Left forelimb (tissue), 1 donor: ENCODE results near the gene IL16.

Experiments
- DNase-seq: peaks from one replicate; pipeline ENCODE4 v3.0.0-alpha.2; 2018; ENCODE audit warnings: low spot score

Gene IL16

GRCh38 chr15:81174792-81175327 is 21.8 kb upstream of the IL16 start:
- DNase-seq: no peak

- no peak for DNase-seq
These were observed 21.2 kb upstream of the IL16 start for GRCh38 chr15:81175496-81175895.

GRCh38 chr15:81176291-81176893 is 20.3 kb upstream of the IL16 start:
- no peak for DNase-seq

- no peak for DNase-seq
These were observed 18.3 kb upstream of the IL16 start for GRCh38 chr15:81178365-81178764.

DNA sequence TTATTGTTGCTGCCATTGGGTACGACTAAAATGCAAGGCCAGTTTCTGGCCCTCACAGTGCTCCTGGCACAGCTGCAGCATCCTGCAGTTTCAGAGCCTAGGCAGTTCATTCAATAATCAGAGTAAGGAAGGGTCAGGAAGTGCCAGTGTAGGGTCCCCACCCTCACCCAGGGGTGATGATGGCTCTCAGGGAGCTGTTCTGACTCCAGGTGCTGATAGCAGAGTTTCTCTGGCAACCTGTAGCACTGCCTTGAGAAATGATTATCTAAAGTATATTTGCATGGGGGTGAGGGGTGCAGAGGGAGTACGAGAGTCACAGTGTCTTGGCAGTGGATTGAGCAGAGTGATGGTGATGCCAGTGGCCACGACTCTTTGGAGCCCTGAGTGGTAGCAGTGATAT is 15.5 kb upstream of the IL16 start:
- no peak for DNase-seq

DNA sequence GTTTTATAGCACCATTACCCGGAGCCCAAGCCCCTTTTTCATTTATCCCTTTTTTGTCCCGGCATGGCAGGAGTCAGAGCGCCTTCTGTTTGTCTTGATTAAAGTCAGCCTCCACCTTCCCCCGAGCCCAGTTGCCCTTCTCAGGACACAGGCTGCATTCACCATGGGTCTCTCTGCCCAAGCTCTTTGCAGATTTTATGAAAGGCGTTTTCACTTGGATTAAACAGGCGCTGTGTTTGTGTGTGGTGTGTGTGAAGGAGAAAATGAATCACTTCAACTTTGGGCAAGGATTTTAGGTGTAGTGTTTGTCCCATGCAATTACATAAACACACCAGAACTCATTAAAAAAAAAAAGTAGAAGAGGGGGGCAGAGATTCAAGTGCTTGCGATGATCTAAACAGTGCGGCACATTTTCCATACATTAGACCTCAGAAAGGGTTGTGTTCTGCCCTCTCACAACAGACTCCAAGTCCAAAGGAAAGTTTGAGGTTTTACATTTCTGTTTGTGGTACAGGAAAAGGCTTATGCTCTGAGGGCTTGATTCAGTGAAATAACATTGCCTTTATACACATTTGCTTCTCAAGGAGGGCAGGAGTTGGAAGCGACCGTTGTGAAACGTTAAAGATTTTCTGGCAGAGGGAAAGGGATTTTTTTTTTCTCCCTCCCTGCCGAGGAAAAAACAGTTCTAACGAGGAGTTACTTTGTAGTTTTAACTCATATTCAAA is 14.5 kb upstream of the IL16 start:
- no peak for DNase-seq

GRCh38 chr15:81182756-81183438 is 13.8 kb upstream of the IL16 start:
- no peak for DNase-seq

DNA sequence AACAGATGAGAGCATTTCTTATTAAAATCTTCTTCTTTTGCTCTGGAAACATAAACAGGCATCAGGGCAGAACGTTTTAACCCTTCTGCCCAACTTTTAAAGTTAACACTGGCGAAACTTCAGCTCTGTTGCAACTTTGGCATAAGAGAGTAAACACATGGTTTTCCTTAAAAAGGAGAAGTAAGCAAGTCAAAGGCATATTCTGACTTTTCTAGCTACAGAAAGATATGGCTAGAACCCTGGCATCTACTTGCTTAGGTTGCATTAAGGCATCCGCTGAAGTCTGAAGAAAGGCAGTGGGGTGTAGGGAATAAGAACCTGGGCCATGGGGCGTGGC is 13.3 kb upstream of the IL16 start:
- no peak for DNase-seq

DNA sequence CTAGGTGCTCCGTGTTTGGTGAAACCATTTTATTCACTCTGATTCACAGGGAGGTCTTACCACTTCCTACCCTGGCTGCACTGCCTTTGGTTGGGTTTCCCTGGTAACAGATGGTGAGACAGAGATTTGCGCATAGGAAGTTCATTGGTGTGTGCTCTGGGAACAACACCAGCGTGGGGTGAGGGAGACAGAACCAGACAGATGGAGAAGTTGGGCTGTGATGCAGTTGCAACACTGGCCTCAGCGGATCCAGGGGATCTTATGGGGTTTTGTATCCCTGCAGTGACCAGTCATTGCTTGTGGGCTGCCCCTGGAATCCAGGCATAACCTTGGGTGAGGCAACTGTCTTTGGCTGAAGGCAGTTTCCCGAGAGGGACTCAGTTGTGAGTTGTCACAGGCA is 12.5 kb upstream of the IL16 start:
- DNase-seq: no peak

DNA sequence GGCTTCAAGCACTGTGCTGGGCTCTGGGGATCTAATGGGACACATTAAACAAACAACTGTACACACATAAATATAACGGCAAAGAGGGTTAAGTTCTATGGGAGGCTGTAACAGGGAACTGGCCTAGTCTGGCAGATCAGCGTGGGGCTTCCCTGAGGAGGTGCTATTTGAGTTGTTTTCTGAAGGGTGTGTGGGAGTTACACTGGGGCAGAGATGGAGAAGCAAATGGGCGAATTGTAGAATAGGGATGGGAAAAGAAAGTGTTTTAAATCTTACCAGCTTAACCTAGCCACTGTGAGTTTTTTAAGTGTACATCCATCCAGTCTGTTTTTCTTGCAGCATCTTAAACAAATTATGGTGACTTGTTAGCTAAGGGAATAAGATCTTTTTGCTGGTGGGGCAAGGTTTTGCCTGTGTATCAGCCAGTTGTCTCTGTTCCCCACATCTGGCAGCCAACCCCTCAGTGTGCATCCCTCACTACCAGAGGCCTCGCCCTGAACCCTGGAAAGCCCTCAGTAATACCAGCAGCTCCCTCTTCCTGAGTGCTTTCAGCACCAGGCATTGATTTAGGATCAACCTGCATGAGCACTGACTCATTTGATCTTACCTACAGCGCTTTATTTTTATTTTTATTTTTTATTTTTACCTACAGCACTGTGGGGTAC is 10.9 kb upstream of the IL16 start:
- no peak for DNase-seq

- DNase-seq: no peak
These were observed 8.3 kb upstream of the IL16 start for GRCh38 chr15:81188354-81188753.

DNA sequence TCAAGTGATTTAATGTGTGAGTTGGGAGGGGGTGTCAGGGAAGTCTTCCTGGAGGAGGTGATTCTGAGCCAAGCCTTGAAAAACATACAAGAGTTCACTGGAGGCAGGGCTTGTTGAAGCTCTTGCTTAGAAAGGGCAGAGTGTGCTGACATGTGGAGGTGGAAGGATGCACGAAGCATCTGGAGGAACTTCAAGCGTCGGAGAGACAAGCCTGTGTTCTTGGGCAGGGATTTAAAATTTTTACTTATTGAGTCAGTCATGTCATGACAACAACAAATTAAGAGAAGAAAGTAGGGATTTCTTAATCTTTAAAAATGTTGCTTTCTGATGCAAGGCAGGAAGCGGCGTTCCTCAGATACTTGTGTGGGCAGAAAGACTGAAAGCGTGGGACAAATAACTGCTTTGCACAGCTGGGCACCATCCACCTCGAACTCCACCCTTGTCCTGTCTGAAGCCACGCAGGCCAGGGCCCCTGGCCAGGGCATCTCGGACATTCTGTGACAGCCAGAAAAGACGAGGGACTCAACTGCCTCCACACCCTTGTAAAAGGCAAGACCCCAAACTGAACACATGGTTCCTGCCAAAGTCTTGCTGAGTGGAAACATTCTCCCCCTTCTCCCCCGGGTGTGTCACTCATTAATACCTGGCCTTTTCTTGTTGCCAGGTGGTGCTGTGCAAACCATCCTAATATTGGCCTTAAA is 6.9 kb upstream of the IL16 start:
- no peak for DNase-seq

DNA sequence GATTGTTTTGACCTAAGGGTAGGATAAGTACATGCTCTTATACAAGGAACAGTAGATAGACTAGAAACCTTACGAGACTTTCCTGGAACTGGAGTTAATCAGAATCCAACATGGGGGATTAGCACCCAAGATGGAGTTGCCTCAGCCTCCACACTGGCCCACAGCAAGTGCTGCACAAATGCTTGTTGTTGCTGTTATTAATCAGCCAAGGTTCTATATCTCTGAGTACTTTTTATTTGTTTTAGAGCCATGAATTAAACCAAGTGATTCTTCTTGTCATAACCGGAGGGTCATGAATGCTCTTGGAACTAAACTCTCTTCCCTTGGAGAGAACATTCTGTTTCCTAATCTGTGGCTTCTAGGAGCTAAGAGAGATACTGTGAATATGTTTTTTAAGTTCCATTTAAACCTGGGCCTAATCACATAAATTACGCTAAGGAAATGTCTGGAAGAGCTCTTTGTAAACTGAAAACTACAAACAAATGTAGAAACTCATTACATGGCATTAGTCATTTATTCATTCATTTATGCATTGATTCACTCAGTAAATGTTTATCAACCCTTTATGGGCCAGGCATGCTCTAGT is 5.7 kb upstream of the IL16 start:
- no peak for DNase-seq

DNA sequence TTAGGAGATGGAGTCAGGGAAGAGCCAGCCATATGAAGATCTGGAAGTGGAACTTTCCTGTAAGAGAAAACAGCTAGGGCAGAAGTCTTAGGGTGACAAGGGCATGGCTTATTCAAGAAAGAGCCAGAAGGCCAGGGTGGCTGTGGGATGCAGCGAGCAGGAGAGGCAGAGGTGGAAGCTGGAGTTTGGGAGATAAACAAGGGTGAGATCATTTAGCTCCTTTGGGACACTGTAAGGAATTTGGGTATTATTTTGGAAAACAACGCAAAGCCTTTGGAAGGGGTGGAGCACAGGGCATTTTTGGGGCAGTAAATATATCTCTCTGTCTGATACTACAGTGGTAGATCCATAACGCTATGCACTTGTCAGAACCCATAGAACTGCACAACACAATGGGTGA is 5.0 kb upstream of the IL16 start:
- DNase-seq: no peak

DNA sequence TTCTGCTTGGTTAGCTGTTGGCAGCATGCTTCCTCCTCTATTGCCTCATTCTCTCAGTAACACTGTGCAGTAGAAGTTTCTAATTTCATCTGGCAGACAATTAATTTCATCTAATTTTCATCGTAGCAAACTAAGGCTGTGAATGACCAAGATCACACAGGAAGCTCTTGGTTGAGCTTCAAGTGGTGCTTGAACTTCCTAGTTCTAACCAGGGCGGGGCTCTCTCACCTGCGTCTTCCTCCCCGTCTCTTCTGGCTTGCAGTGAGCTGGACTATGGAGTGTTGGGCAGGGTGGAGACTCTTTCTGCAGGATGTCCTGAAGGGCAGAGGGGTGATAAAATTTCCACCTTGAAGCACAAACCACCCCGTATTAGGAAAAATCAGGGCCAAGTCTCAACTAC is 2.0 kb upstream of the IL16 start:
- DNase-seq: no peak

DNA sequence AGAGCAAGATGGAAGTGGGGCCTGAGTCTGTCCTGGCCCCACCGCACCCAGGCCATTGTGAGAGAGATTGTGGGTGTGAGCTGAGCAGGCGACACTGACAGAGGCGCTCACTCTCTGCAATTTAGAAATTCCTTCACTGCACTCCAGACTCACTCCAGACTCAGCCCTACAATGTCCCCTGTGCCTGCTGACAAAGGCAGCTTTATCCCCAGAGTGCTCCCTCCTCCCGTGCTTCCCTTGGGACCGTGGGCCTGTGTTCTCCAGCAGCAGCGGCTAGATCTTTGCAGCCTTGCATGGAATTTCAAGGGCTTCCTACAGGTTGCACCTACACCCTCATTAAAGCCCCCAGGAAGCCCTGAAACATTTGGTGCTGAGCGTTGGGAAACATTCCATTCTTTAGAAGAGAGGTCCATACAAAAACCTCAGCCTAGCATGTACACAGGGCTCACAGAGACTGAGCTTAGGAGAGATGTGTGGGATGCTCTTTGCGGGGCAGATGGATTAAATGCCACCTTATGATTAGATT is 1.3 kb upstream of the IL16 start:
- DNase-seq: no peak

- DNase-seq: no peak
These were observed 564 bp downstream of the IL16 start for GRCh38 chr15:81197255-81197630.

DNA sequence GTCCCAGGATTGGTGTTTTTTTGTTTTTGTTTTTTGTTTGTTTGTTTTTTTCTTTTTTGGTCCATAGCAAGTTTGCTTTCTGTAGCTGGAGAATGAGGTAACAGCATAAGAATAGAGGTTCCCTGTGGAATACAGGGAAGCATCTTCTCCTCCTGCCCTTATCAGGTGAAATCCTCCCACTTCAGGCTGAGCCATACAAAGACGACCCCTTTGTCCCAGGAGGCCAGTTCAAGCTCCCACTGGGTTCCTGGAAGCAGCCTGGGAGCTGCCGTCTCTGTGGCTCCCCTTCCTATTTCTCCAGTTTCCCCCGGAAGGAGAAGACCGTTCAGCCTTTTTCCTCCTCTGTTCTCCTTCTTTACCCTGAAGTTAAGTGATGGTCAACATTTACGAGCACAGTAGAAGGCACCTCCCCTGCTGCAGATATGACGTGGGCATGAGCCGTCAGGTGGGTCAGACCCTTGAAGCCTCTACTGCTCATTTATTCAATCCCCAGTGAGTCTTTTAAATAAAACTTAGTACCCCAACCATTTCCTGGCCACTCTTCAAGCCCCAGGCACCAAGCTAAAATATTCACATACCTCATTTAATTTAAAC is 1.1 kb downstream of the IL16 start:
- DNase-seq: no peak

DNA sequence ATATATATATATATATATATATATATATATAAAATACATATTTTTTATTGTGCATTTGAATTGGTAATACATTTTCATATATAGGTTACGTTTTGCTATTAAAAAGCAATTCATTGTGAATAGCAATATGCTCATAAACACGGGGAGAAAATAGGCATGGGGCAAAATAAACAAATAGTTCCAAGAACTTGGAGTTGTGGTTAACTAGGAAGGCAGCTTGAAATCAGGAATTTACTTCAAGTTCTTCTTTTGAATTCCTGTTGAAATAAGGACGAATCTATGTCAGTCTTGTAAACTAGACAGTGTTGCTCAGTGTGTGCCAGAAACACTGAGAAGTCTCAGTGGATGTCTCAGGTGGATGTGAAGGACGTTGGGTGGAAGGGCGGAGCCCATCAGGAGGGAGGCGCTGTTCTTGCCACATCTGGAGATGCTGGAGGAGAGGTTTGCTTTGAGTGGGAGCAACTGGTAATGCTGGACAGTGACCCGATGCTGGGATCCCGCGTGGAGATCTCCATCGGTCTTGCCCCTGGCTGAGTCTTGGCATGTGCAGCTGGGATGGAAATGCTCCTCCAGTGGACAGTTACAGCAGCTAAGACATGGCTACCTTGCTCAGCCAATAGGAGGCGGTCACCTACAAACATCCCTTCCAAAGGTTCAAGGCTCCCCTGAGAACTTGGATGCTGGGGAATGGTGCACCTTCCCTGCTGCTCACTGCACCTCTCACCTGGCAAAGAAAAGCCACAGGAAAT is 2.5 kb downstream of the IL16 start:
- no peak for DNase-seq

- no peak for DNase-seq
These were observed 9.3 kb downstream of the IL16 start for GRCh38 chr15:81206018-81206417.
